ENCODE data around the gene SELENOT. TPM values are rescaled to one million over a fixed set of nuclear protein-coding genes. Genes with fewer than 3 reads are reported as not detected.

The SELENOT gene
- polyA plus RNA-seq, 1 of the 3 experiments (the other 2 are of a cell fraction), result 143 TPM

GRCh38 chr3:150613034-150613433, 9.9 kb downstream of the SELENOT start:
- H3K9me3 ChIP-seq, result no peaks in the 10 kb centered on the region
- H2AFZ ChIP-seq (ENCODE audit: low read depth), result no peak overlapping the region
- H3K4me3 ChIP-seq (ENCODE audit: low read depth in 2 of 2, low read length in 1 of 2), result no peak overlapping the region
- H3K27ac ChIP-seq (ENCODE audit: low read depth in 2 of 2, low read length in 1 of 2), result no peak overlapping the region
- TF ChIP-seq TCF12 (IDR thresholded peaks at IDR 0.05) (no peak), FOSL2 (IDR thresholded peaks at IDR 0.05; ENCODE audit: borderline replicate concordance, low read depth) (no peak), GABPA (IDR thresholded peaks at IDR 0.05; ENCODE audit: low read depth) (no peak), SMC3 (IDR thresholded peaks at IDR 0.05; ENCODE audit: low read depth, low read length) (no peak), TEAD4 (IDR thresholded peaks at IDR 0.05; ENCODE audit: borderline replicate concordance, insufficient read depth) (no peak), FOXJ3 (CRISPR knock-in tag; IDR thresholded peaks at IDR 0.05) (no peak)
- no peaks in the 10 kb centered on the region for H3K9me2 ChIP-seq
- no peak for DNase-seq
- POLR2A ChIA-PET, result no interaction called here
- peaks cover 6% of the 10 kb centered on the region for H3F3A ChIP-seq (replicated peaks; ENCODE audit: insufficient read depth)
- H3K79me2 ChIP-seq (ENCODE audit: insufficient read depth), result peaks cover 83% of the 10 kb centered on the region
- no peak overlapping the region for H3K4me2 ChIP-seq
- H3K4me1 ChIP-seq (ENCODE audit: control insufficient read depth in 1 of 2, insufficient read depth in 2 of 2, low read depth in 1 of 2, low read length in 1 of 2), result peaks cover 0 to 11% of the 10 kb centered on the region in 2 experiments; a peak in 2 of 4 replicates
- H4K20me1 ChIP-seq (ENCODE audit: insufficient read depth), result peaks cover 28% of the 10 kb centered on the region; the same call in 1 of the 2 replicates
- H3K27me3 ChIP-seq (ENCODE audit: insufficient read depth), result no peaks in the 10 kb centered on the region
- H3K36me3 ChIP-seq (replicated peaks in 1 of 2; ENCODE audit: control insufficient read depth in 1 of 2, insufficient read depth in 2 of 2, low read length in 1 of 2), result peaks cover 2 to 22% of the 10 kb centered on the region in 2 experiments
- H3K9ac ChIP-seq, result no peak overlapping the region
- CTCF ChIA-PET, result interaction anchor here (1.0 kb wide), 1 partner anchor 20 kb away, joined by 3 read pairs; no protein-coding TSS in a partner anchor
- 91% methylated on average over 2 of the region's 2 CpGs for whole genome bisulfite sequencing (ENCODE audit: low lambda C conversion rate)

- Histone ChIP-seq H4K20me1 (ENCODE audit: insufficient read depth) (peaks cover 19% of the 10 kb centered on the region; the same call in 1 of the 2 replicates), H3K79me2 (ENCODE audit: insufficient read depth) (peaks cover 83% of the 10 kb centered on the region), H3K27ac (ENCODE audit: low read depth in 2 of 2, low read length in 1 of 2) (no peak overlapping the region), H3K9me2 (no peaks in the 10 kb centered on the region), H3K36me3 (replicated peaks in 1 of 2; ENCODE audit: control insufficient read depth in 1 of 2, insufficient read depth in 2 of 2, low read length in 1 of 2) (peaks cover 2 to 22% of the 10 kb centered on the region in 2 experiments), H3K4me3 (ENCODE audit: low read depth in 2 of 2, low read length in 1 of 2) (no peak overlapping the region), H3K9me3 (no peaks in the 10 kb centered on the region), H3K9ac (no peak overlapping the region), H3K4me1 (ENCODE audit: control insufficient read depth in 1 of 2, insufficient read depth in 2 of 2, low read depth in 1 of 2, low read length in 1 of 2) (peaks cover 0 to 11% of the 10 kb centered on the region in 2 experiments; a peak in 2 of 4 replicates), H2AFZ (ENCODE audit: low read depth) (no peak overlapping the region), H3F3A (replicated peaks; ENCODE audit: insufficient read depth) (peaks cover 6% of the 10 kb centered on the region), H3K4me2 (no peak overlapping the region), H3K27me3 (ENCODE audit: insufficient read depth) (no peaks in the 10 kb centered on the region)
- no peak for TF ChIP-seq RFX5 (IDR thresholded peaks at IDR 0.05; ENCODE audit: low read length)
- TF ChIP-seq RXRA (IDR thresholded peaks at IDR 0.05; ENCODE audit: borderline replicate concordance, low read depth), result no peak
- TF ChIP-seq TEAD4 (IDR thresholded peaks at IDR 0.05; ENCODE audit: borderline replicate concordance, insufficient read depth), result no peak
- no peak for TF ChIP-seq MXI1 (IDR thresholded peaks at IDR 0.05; ENCODE audit: low read depth, low read length)
- TF ChIP-seq POLR2AphosphoS5 (IDR thresholded peaks at IDR 0.05; ENCODE audit: low read depth, low read length), result no peak
- no peak for TF ChIP-seq CTCF (IDR thresholded peaks at IDR 0.05)
- no peak for DNase-seq
- WGBS (ENCODE audit: low lambda C conversion rate), result 98% methylated on average over 2 of the region's 2 CpGs
- ChIA-PET POLR2A (no interaction called here), CTCF (interaction anchor here (0.9 to 1.0 kb wide), 2 partner anchors 17 to 21 kb away, joined by 3 read pairs; no protein-coding TSS in a partner anchor)
Observed at GRCh38 chr3:150613709-150614480, 10.8 kb downstream of the SELENOT start.

Measured in SK-N-SH (cell line).